GM10248 (cell line): ENCODE results near the gene PROM1.

ENCODE experiments used
- CTCF ChIA-PET: fragments of 300-600 bp; sonication (Branson Sonifier 250); formaldehyde crosslinking; extraction: SDS; loops from one replicate; lab custom pipeline; 2021; ENCODE audit warnings: antibody characterized with exemption; lab: Yijun Ruan, JAX
- POLR2A ChIA-PET: fragments of 350-650 bp; sonication (Branson Sonifier 250); formaldehyde crosslinking; extraction: SDS; loops from one replicate; lab custom pipeline; 2020; ENCODE audit warnings: antibody characterized with exemption; lab: Yijun Ruan, JAX
- DNase-seq: peaks from one replicate; pipeline ENCODE4 v3.0.0; 2012; ENCODE audit errors: extremely low spot score
- TF ChIP-seq, protein P1 (sequence below): IDR thresholded peaks from 2 replicates; pipeline ENCODE4 v1.5.1; 2012; ENCODE audit warnings: mild to moderate bottlenecking, low read depth; ENCODE audit errors: extremely low read depth, missing control alignments, control extremely low read depth

Gene PROM1

DNA sequence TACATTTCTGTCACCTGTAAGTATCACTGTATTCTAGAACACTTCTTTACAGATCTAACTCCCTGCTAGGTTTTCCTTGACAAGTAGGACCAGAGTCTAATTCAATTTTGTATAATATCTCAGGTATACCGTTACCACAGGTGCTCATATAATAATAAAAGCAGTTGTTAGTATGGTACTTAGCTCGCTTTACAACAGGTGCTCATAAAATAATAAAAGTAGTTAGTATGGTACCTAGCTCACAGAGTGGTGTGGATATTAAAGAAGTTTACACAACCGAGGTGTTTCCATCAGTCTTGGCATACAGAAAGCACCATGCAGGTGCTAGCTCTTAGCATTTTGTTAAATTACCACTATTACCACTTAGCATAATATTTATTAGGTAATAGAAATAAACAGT lies 88.0 kb downstream of the PROM1 start:
- ChIA-PET POLR2A (no interaction called here), CTCF (interaction anchor here (1.4 to 8.6 kb wide), 4 partner anchors 12 to 188 kb away, joined by 4 to 95 read pairs (median 6); no protein-coding TSS in a partner anchor)
- TF ChIP-seq, protein P1, sequence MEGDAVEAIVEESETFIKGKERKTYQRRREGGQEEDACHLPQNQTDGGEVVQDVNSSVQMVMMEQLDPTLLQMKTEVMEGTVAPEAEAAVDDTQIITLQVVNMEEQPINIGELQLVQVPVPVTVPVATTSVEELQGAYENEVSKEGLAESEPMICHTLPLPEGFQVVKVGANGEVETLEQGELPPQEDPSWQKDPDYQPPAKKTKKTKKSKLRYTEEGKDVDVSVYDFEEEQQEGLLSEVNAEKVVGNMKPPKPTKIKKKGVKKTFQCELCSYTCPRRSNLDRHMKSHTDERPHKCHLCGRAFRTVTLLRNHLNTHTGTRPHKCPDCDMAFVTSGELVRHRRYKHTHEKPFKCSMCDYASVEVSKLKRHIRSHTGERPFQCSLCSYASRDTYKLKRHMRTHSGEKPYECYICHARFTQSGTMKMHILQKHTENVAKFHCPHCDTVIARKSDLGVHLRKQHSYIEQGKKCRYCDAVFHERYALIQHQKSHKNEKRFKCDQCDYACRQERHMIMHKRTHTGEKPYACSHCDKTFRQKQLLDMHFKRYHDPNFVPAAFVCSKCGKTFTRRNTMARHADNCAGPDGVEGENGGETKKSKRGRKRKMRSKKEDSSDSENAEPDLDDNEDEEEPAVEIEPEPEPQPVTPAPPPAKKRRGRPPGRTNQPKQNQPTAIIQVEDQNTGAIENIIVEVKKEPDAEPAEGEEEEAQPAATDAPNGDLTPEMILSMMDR: no peak
- no peak for DNase-seq

DNA sequence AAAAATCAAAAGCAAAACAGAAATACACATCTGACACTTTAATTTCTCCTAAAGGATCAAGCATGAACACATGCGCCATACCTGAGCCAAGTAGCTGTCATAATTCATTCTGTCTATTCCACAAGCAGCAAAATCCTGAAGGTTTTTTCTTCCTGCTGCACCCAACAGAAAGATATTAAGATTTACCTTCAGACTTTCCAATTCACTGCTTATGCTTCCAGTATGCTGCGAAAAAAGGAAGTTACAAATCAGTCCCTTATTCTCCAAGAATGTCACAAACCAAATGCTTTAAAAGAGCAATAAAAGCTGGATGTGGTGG lies 91.7 kb downstream of the PROM1 start:
- TF ChIP-seq, protein P1: no peak
- CTCF ChIA-PET: interaction anchor here (0.8 to 1.9 kb wide), 3 partner anchors 9 to 36 kb away, joined by 3 to 8 read pairs (median 3); no protein-coding TSS in a partner anchor
- DNase-seq: no peak
- POLR2A ChIA-PET: no interaction called here

DNA sequence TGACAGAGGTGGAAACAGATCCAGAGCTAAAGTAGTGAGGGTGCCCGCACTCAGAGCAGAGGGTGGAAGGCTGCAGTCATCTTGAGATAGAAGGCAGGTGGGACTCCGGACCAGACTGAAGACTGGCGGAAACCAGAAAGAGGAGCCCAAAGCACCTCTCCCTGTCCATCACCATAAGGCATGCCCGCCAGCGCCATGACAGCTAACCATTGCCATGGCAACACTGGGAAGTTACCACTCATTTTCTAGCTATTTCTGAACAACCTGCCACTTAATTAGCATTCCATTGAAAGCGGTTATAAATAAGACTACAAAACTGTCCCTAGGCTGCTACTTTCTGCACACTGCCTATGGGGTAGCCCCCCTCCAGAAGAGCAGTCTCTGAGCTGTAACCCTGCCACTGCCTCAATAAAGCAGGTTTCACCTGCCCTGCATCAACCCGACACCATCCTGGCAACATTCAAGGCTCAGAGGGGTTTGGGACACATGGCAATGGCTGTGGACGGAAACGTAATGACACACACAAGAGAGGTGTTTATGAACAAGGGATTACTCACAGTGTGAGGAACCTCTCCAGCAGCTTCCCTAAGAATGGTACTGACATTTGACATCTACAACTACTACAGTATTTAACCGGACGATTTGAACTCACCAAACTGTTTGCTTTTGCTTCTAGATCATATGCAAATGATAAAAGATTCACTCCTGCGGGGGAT lies 93.1 kb downstream of the PROM1 start:
- CTCF ChIA-PET: interaction anchor here (1.3 kb wide), 1 partner anchor 185 kb away, joined by 6 read pairs; no protein-coding TSS in a partner anchor
- no peak for DNase-seq
- POLR2A ChIA-PET: no interaction called here
- TF ChIP-seq, protein P1: no peak

DNA sequence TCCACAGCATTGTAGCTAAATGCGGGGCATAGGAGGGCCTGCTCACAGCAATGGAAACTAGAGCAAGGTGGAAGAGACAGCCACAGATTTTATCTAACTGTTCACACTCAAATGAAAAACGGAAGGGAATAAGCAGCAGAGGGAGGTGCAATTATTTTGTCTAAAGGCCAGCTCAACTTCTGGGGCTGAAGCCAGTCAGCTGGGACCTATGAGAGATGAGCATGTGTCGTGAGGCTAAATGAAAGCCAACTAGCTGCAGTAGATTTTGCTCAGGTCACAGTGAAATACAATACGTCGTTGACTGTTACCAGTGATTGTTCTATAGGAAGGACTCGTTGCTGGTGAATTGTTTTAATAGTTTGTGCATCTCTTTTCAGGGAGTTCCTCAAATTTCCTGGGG lies 94.4 kb downstream of the PROM1 start:
- POLR2A ChIA-PET: no interaction called here
- TF ChIP-seq, protein P1: no peak
- CTCF ChIA-PET: interaction anchor here (1.3 to 1.5 kb wide), 4 partner anchors 9 to 275 kb away, joined by 4 to 11 read pairs (median 4); no protein-coding TSS in a partner anchor
- DNase-seq: no peak

DNA sequence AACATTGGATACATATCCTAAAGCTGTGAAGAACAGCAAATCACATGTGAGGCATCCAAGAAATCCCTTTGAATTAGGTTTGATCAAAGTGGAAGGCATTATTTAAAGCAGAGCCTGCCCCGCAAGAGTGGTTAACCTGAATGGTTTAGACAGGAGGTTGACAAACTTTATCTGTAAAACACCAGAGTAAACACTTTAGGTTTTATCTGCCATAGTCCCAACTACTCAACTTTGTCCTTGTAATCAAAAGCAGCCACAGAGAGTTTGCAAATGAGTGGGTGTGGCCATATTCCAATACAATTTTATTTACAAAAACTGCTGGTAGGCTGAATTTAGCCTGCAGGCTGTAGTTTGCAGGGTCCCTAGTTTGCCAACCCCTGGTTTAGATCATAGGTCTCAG lies 95.6 kb downstream of the PROM1 start:
- ChIA-PET CTCF (interaction anchor here (1.3 to 1.5 kb wide), 4 partner anchors 10 to 277 kb away, joined by 3 to 5 read pairs (median 4); no protein-coding TSS in a partner anchor), POLR2A (no interaction called here)
- TF ChIP-seq, protein P1: no peak
- DNase-seq: no peak

DNA sequence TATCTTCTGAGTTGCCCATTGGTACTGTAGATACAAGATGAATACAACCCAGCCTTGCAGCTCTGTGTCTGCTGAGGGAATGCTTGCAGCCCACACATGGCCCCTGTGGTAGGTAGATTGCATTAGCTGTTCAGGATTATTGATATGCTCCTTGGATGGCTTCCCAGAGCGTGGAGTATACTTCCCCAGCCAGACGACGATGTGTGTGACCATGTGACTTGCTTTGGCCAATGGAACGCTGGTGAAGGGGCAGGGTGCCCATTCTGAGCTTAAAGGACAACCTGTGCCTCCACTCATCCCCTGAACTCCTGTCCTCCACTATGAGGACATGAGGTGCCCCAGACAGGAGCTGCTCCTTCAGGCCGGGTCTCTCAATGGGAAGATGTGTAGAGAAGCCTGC lies 96.9 kb downstream of the PROM1 start:
- no peak for DNase-seq
- TF ChIP-seq, protein P1: no peak
- ChIA-PET CTCF (interaction anchor here (0.8 to 1.9 kb wide), 3 partner anchors 15 to 180 kb away, joined by 3 to 4 read pairs (median 3); no protein-coding TSS in a partner anchor), POLR2A (no interaction called here)
